ENCODE measurements around the gene ANKH. TPM values are rescaled to one million over a fixed set of nuclear protein-coding genes. Genes with fewer than 3 reads are reported as not detected.

The ANKH gene
- total RNA-seq, 1 donor from 2014 or later = 39.1 TPM

DNA sequence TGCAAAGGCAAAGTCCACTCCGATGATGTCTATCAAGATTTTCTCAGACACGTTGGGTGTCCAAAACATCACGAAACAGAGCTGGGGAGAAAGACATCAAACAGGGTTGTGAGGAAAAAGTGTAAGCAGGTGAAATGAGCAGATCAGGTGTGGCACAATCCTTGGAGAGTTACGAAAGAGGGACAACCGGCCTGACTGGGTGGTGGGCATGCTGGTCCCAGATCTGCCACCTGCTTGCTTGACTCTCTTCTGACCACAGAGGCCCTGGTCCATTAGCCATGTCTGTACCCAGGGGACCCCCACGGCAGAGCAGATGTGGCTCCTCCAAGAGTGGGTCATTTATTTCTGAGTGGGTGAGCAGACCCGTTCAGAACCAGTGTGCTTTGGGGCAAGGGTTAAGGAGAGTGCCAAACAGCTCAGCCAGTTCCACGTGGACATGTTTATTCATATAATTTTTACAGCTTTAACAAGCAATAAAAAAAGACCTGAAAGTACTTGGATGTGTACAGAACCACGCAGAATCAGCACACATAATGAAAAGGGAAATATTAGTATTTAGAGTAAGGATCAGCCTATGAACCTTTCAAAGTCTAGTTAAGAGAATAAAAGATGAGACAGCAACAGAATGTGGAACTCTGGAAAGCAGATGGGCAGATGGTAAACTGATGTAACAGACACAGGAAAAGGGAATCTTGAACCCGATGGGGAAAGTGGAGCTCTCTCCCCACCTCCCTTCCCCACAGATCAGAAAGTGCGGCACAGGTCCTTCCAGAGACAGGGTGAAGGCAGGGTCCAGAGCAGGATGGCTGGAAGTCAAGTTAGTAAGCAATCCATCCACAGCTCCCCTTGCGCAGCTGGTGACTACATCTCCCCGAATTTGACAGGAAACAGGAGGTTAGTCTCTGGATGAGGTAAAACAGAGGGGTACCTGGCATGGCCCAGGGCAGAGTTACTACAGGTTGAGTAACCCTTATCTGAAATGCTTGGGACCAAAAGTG lies 154.5 kb downstream of the ANKH start:
- TF ChIP-seq, protein P1, sequence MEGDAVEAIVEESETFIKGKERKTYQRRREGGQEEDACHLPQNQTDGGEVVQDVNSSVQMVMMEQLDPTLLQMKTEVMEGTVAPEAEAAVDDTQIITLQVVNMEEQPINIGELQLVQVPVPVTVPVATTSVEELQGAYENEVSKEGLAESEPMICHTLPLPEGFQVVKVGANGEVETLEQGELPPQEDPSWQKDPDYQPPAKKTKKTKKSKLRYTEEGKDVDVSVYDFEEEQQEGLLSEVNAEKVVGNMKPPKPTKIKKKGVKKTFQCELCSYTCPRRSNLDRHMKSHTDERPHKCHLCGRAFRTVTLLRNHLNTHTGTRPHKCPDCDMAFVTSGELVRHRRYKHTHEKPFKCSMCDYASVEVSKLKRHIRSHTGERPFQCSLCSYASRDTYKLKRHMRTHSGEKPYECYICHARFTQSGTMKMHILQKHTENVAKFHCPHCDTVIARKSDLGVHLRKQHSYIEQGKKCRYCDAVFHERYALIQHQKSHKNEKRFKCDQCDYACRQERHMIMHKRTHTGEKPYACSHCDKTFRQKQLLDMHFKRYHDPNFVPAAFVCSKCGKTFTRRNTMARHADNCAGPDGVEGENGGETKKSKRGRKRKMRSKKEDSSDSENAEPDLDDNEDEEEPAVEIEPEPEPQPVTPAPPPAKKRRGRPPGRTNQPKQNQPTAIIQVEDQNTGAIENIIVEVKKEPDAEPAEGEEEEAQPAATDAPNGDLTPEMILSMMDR (IDR thresholded peaks at IDR 0.05; ENCODE audit: unreplicated experiment) = no peak
- no peaks in the 10 kb centered on the region for H3K4me1 Mint-ChIP-seq
- H3K36me3 Mint-ChIP-seq = peaks cover 56% of the 10 kb centered on the region
- H3K27ac Mint-ChIP-seq = no peak overlapping the region
- peaks cover 18% of the 10 kb centered on the region for H3K9me3 Mint-ChIP-seq
- no peak overlapping the region for H3K4me3 Mint-ChIP-seq
- DNase-seq (ENCODE audit: low spot score in 2 of 2, unreplicated experiment in 2 of 2) = no peak
- H3K27me3 Mint-ChIP-seq (ENCODE audit: low read depth) = no peaks in the 10 kb centered on the region

DNA sequence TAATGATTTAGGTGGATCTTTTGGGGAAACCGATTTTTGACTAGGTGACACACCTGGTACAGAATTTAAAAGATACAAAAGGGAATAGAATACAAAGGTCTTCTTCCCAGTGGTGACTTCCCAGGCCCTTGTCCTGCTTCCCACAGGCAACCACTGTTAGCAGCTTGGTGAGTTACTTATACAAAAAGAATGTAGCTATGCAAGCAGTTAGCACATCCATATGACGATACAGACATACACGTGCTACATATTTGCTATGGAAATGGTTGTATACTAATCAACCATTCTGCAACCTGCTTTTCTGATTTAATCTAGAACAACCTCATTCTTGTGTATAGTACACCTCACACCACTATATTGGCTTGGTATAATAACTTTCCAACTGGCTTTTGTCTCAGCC lies 156.1 kb downstream of the ANKH start:
- TF ChIP-seq, protein P1 (IDR thresholded peaks at IDR 0.05; ENCODE audit: unreplicated experiment) = no peak
- peaks cover 18% of the 10 kb centered on the region for H3K9me3 Mint-ChIP-seq
- no peak overlapping the region for H3K27ac Mint-ChIP-seq
- DNase-seq (ENCODE audit: low spot score in 2 of 2, unreplicated experiment in 2 of 2) = no peak
- H3K4me1 Mint-ChIP-seq = no peaks in the 10 kb centered on the region
- H3K4me3 Mint-ChIP-seq = no peak overlapping the region
- H3K27me3 Mint-ChIP-seq (ENCODE audit: low read depth) = no peaks in the 10 kb centered on the region
- H3K36me3 Mint-ChIP-seq = peaks cover 69% of the 10 kb centered on the region

DNA sequence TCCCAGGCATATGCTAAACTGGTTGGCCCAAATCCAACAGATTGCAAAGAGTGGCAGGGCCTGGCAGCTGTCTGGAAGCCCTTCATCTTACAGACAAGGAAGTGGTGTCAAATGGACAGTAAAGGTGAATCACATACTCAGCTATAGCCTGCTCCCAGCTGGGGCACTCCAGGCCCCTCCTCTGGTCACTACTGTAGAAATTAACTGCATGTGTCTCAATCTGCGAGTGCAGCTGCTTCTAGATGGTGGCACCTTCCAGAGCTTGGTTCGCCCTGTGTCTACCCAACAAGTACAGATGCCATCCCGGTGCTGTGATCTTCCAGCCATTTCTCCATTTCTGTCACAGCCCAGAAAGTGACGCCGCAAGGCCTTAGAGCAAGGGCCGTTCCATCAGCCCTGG lies 156.9 kb downstream of the ANKH start:
- no peaks in the 10 kb centered on the region for H3K27me3 Mint-ChIP-seq (ENCODE audit: low read depth)
- H3K27ac Mint-ChIP-seq = no peak overlapping the region
- no peaks in the 10 kb centered on the region for H3K4me1 Mint-ChIP-seq
- DNase-seq (ENCODE audit: low spot score in 2 of 2, unreplicated experiment in 2 of 2) = no peak
- TF ChIP-seq, protein P1 (IDR thresholded peaks at IDR 0.05; ENCODE audit: unreplicated experiment) = no peak
- H3K9me3 Mint-ChIP-seq = peaks cover 12% of the 10 kb centered on the region
- peaks cover 74% of the 10 kb centered on the region for H3K36me3 Mint-ChIP-seq
- no peak overlapping the region for H3K4me3 Mint-ChIP-seq

DNA sequence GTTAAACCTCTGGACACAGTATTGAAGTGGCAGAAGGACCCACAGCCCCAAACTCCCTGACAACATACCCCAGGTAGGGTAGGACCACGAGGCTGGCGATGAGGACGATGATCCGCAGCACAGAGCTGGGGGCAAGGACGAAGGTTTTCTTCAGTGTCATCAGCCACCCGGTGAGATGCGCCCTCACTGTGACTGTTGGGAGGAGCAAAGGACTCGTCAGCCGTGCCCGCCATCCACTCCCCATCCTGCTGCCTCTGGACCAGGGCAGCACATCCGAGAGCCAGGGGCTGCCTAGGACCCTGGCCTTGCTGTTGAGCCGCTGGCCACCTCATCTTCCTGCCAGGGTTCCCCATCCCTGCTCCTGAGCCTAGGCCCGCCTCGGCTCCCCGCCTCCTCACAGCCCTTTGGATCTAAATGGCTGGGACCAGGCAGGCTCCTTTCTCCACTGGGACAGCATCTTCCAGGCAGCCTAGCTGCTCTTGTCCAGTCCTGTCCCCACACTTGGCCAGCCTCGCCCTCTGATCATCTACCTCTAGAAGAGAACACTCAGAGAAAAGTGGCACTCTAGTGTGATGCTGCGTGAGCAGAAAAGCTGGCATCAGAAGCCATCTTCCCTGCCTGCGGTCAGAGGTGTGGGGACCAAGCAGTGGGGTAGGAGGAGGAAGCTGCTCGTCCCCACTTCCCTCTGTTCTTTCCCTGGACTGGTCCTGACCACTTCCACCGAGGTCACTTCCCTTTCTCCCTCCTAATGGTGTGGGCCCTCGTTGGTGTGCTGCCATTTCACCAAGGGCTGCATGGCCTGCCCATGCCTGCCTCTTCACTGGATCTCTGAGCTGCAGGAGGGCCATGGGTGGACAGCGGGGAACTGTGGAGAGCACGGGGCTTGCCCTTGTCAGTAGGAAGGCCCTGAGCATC lies 157.8 kb downstream of the ANKH start:
- H3K9me3 Mint-ChIP-seq = peaks cover 6% of the 10 kb centered on the region
- H3K27ac Mint-ChIP-seq = no peak overlapping the region
- H3K36me3 Mint-ChIP-seq = peaks cover 69% of the 10 kb centered on the region

DNA sequence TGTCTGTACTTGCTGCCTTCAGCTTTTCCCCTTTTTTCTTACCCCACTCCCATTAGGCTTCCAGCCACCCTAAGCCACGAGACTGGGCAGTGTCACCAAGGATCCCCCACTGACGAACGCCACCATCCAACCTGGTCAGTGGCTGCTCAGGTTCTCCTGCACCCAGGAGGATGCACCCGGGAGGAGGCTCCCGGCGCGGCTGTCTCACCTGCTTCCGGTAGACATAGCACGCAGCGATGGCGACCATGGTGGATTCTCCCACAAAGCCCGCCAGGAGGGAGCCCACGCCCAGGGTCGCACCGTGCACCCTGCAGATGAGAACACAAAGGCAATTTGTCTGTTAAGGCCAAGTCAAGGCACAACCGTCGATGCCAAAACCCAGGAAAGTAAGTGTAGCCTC lies 158.9 kb downstream of the ANKH start:
- Mint-ChIP-seq H3K4me1 (no peaks in the 10 kb centered on the region), H3K36me3 (peaks cover 62% of the 10 kb centered on the region), H3K27me3 (ENCODE audit: low read depth) (no peaks in the 10 kb centered on the region), H3K9me3 (no peaks in the 10 kb centered on the region), H3K4me3 (no peak overlapping the region), H3K27ac (no peak overlapping the region)
- TF ChIP-seq, protein P1 (IDR thresholded peaks at IDR 0.05; ENCODE audit: unreplicated experiment) = no peak
- no peak for DNase-seq (ENCODE audit: low spot score in 2 of 2, unreplicated experiment in 2 of 2)

More for the DNA sequence above, 157.8 kb downstream of the ANKH start:
- Mint-ChIP-seq H3K4me3 (no peak overlapping the region), H3K4me1 (no peaks in the 10 kb centered on the region), H3K27me3 (ENCODE audit: low read depth) (no peaks in the 10 kb centered on the region)
- no peak for DNase-seq (ENCODE audit: low spot score in 2 of 2, unreplicated experiment in 2 of 2)
- TF ChIP-seq, protein P1 (IDR thresholded peaks at IDR 0.05; ENCODE audit: unreplicated experiment) = no peak
